HepG2 (cell line): ENCODE measurements around the gene PTCRA. TPM values are rescaled to one million over a fixed set of nuclear protein-coding genes. Genes with fewer than 3 reads are reported as not detected.

Experiments
- ATAC-seq: fragments of 200-7000 bp; cut with Tn5 transposase; 3 replicates; pipeline ENCODE4 v1.9.1; 2020; ENCODE audit warnings: mild to moderate bottlenecking, moderate library complexity
- BruUV-seq: library from RNA; stranded (reverse); fragments of 400-500 nt; replicated peaks from 2 replicates; lab custom pipeline; 2021; lab: Mats Ljungman, UMichigan
- CTCF ChIA-PET: fragments of 300-600 bp; formaldehyde crosslinking; extraction: SDS; loops from one replicate; lab custom pipeline; 2021; ENCODE audit warnings: low total read pairs, inconsistent platforms, low intra/inter-chr PET ratio; lab: Yijun Ruan, JAX
- POLR2A ChIA-PET: fragments of 350-600 bp; sonication (Branson Sonifier 250); formaldehyde crosslinking; loops from one replicate; lab custom pipeline; 2020; ENCODE audit warnings: antibody characterized with exemption, inconsistent platforms; lab: Yijun Ruan, JAX
- DNase-seq: peaks from one replicate; pipeline ENCODE4 v3.0.0-alpha.2; 2015; ENCODE audit warnings: low spot score
- FAIRE-seq: peaks from 3 replicates; lab custom pipeline; 2011; peaks lifted over from hg19 to GRCh38; lab: Jason Lieb, UNC
- H2AFZ ChIP-seq: one replicate; pipeline ENCODE4 v1.6.1; 2011; ENCODE audit warnings: low read length, inconsistent platforms
- H3K27ac ChIP-seq: fragments of 300-600 bp; 3 replicates; pipeline ENCODE4 v1.8.0; 2011; ENCODE audit warnings: mixed run types, mild to moderate bottlenecking, mixed read lengths, low read length, inconsistent platforms; ENCODE audit not compliant: insufficient read depth; ENCODE audit errors: extremely low read length
- H3K27me3 ChIP-seq, 2 experiments: fragments of 200-600 bp in 1 of 2; 2 replicates in 1 of 2; 3 replicates in 1 of 2; pipeline versions ENCODE4 v1.6.0 to v1.8.0; 2011; ENCODE audit warnings: low read length in 2 of 2, mild to moderate bottlenecking in 2 of 2, moderate library complexity in 2 of 2, inconsistent platforms in 1 of 2; ENCODE audit not compliant: insufficient read depth in 2 of 2, control insufficient read depth in 1 of 2
- H3K36me3 ChIP-seq, 2 experiments: fragments of 200-600 bp in 1 of 2; replicated peaks in 1 of 2; 2 replicates in 1 of 2; 3 replicates in 1 of 2; pipeline versions ENCODE4 v1.5.1 to v1.8.0; 2011; ENCODE audit warnings: low read length in 2 of 2, inconsistent platforms in 1 of 2; ENCODE audit not compliant: insufficient read depth in 2 of 2, control insufficient read depth in 1 of 2
- H3K4me1 ChIP-seq: 2 replicates; pipeline ENCODE4 v1.5.1; 2012; ENCODE audit warnings: low read length, inconsistent platforms; ENCODE audit not compliant: insufficient read depth
- H3K4me2 ChIP-seq: 2 replicates; pipeline ENCODE4 v1.6.0; 2011; ENCODE audit warnings: low read depth, low read length, inconsistent platforms
- H3K4me3 ChIP-seq, 3 experiments: fragments of 200-600 bp in 1 of 3; sonication (generic), shearing (Covaris generic) in 1 of 3; replicated peaks in 1 of 3; 2 replicates each; pipeline ENCODE4 v1.5.1; 2011 to 2016; ENCODE audit warnings: low read length in 3 of 3, inconsistent platforms in 2 of 3, low read depth in 2 of 3, mild to moderate bottlenecking in 2 of 3, control low read depth in 1 of 3, mixed read lengths in 1 of 3; ENCODE audit not compliant: insufficient read depth in 1 of 3
- H3K79me2 ChIP-seq: one replicate; pipeline ENCODE4 v1.6.1; 2011; ENCODE audit warnings: low read length, inconsistent platforms; ENCODE audit not compliant: insufficient read depth
- H3K9ac ChIP-seq: 2 replicates; pipeline ENCODE4 v1.6.0; 2011; ENCODE audit warnings: mild to moderate bottlenecking, low read depth, low read length, inconsistent platforms; ENCODE audit not compliant: insufficient read depth
- H3K9me3 ChIP-seq: 2 replicates; pipeline ENCODE4 v1.5.1; 2012; ENCODE audit warnings: mild to moderate bottlenecking, low read length
- H4K20me1 ChIP-seq: 2 replicates; pipeline ENCODE4 v1.6.0; 2011; ENCODE audit warnings: inconsistent platforms, mild to moderate bottlenecking, low read length, moderate library complexity; ENCODE audit not compliant: insufficient read depth
- AKAP8 ChIP-seq: sonication (generic); formaldehyde crosslinking; IDR thresholded peaks from 2 replicates; pipeline ENCODE4 v1.5.1; 2020; ENCODE audit warnings: mild to moderate bottlenecking, missing genetic modification reagents
- ASH2L ChIP-seq: fragments of 300-600, 200-600 bp; sonication (generic); IDR thresholded peaks from 2 replicates; pipeline ENCODE4 v1.7.0; 2017; ENCODE audit warnings: low read depth, mild to moderate bottlenecking, moderate library complexity, mixed read lengths, low read length; ENCODE audit not compliant: insufficient read length
- BCL6 ChIP-seq: IDR thresholded peaks from 2 replicates; pipeline ENCODE4 v1.6.1; 2016; ENCODE audit warnings: missing genetic modification reagents, missing compliant biosample characterization
- ELF3 ChIP-seq: IDR thresholded peaks from 2 replicates; pipeline ENCODE4 v1.6.1; 2016; ENCODE audit warnings: missing genetic modification reagents, missing compliant biosample characterization
- ETV6 ChIP-seq: sonication (generic); formaldehyde crosslinking; conservative IDR thresholded peaks from 2 replicates; pipeline ENCODE4 v1.4.0; 2020; ENCODE audit warnings: missing genetic modification reagents
- HNF1B ChIP-seq: sonication (generic); formaldehyde crosslinking; IDR thresholded peaks from 2 replicates; pipeline ENCODE4 v1.5.1; 2020; ENCODE audit warnings: mild to moderate bottlenecking, moderate library complexity, missing genetic modification reagents
- ISL2 ChIP-seq: sonication (generic); formaldehyde crosslinking; IDR thresholded peaks from 2 replicates; pipeline ENCODE4 v1.5.0; 2020; ENCODE audit warnings: missing genetic modification reagents
- MEIS1 ChIP-seq: sonication (generic); formaldehyde crosslinking; IDR thresholded peaks from 2 replicates; pipeline ENCODE4 v1.9.0; 2021; ENCODE audit warnings: mild to moderate bottlenecking, missing genetic modification reagents, moderate library complexity, borderline replicate concordance
- NR2F6 ChIP-seq, 2 experiments: IDR thresholded peaks; 2 replicates each; pipeline ENCODE4 v1.6.1; 2016; ENCODE audit warnings: antibody characterized with exemption in 1 of 2, mild to moderate bottlenecking in 1 of 2
- REPIN1 ChIP-seq: sonication (generic); formaldehyde crosslinking; IDR thresholded peaks from 2 replicates; pipeline ENCODE4 v1.8.0; 2022; ENCODE audit warnings: missing genetic modification reagents, low read depth, mild to moderate bottlenecking, borderline replicate concordance
- SIN3A ChIP-seq: IDR thresholded peaks from 2 replicates; pipeline ENCODE4 v1.6.1; 2011; ENCODE audit warnings: low read depth, mild to moderate bottlenecking, control low read depth, low read length, borderline replicate concordance
- SMC3 ChIP-seq: IDR thresholded peaks from 2 replicates; pipeline ENCODE4 v1.6.1; 2011; ENCODE audit warnings: low read length, improper control_type of control experiment
- ZBTB44 ChIP-seq: sonication (generic); formaldehyde crosslinking; IDR thresholded peaks from 2 replicates; pipeline ENCODE4 v1.4.0; 2020; ENCODE audit warnings: missing genetic modification reagents
- ZMAT3 ChIP-seq: sonication (generic); formaldehyde crosslinking; conservative IDR thresholded peaks from 2 replicates; pipeline ENCODE4 v1.7.0; 2021; ENCODE audit warnings: missing genetic modification reagents
- ZNF441 ChIP-seq: sonication (generic); formaldehyde crosslinking; IDR thresholded peaks from 2 replicates; pipeline ENCODE4 v1.7.0; 2021; ENCODE audit warnings: missing genetic modification reagents, borderline replicate concordance
- ZNF629 ChIP-seq: sonication (generic); formaldehyde crosslinking; conservative IDR thresholded peaks from 2 replicates; pipeline ENCODE4 v1.5.0; 2020; ENCODE audit warnings: missing genetic modification reagents
- ZNF644 ChIP-seq: IDR thresholded peaks from 2 replicates; pipeline ENCODE4 v1.6.1; 2016; ENCODE audit warnings: low read depth
- ZNF724P ChIP-seq: sonication (generic); formaldehyde crosslinking; IDR thresholded peaks from 2 replicates; pipeline ENCODE4 v1.8.0; 2022; ENCODE audit warnings: missing genetic modification reagents, borderline replicate concordance
- ZSCAN31 ChIP-seq: sonication (generic); formaldehyde crosslinking; IDR thresholded peaks from 2 replicates; pipeline ENCODE4 v1.5.0; 2020; ENCODE audit warnings: low read depth, mild to moderate bottlenecking, missing genetic modification reagents
- WGBS: methylation state at CpG from one replicate; pipeline ENCODE4 v1.1.6; 2017; ENCODE audit warnings: low lambda C conversion rate; 5-methylcytosine and 5-hydroxymethylcytosine counted together
- in situ Hi-C: cut with HindIII; loops from 2 replicates; pipeline ENCODE4 v1.10.0; 2017; ENCODE audit warnings: low pct_unique_long_range_greater_than_20kb; ENCODE audit not compliant: extremely low pct_ligation_motif_present
- intact Hi-C: fragments of 100-400 bp; cut with micrococcal nuclease; formaldehyde crosslinking; loops from one replicate; pipeline ENCODE4 v1.10.0; 2022; ENCODE audit not compliant: unreplicated experiment
- polyA plus RNA-seq, 8 experiments: library from polyadenylated mRNA; depleted of rRNA in 3 of 8; stranded (reverse) in 7 of 8; unstranded in 1 of 8; fragments of >200 nt; fragmentation: Illumina TruSeq in 4 of 8; extraction: Trizol in 4 of 8; gene quantifications; 2 replicates each; pipeline versions ENCODE4 v1.2.1 to v1.2.3, GENCODE V29; 2011 to 2016; ENCODE audit warnings: low read depth in 4 of 8, missing spikeins in 1 of 8, mixed read lengths in 1 of 8; ENCODE audit not compliant: insufficient read depth in 1 of 8
- total RNA-seq, 5 experiments: library from RNA; depleted of rRNA; stranded (reverse); fragments of >200 nt; fragmentation: Illumina TruSeq; extraction: Trizol; gene quantifications; 2 replicates each; pipeline ENCODE4 v1.2.3, GENCODE V29; 2016; ENCODE audit warnings: low read depth in 1 of 5
- TF ChIP-seq, protein P1 (sequence below): sonication (generic); formaldehyde crosslinking; IDR thresholded peaks from 2 replicates; pipeline ENCODE4 v1.5.0; 2020; ENCODE audit warnings: missing genetic modification reagents, mild to moderate bottlenecking, borderline replicate concordance

PTCRA gene
- total and polyA plus RNA-seq, 2 of the 13 experiments (the other 11 are each of a cell fraction or from before 2014, with no cell fraction given), result not detected

DNA sequence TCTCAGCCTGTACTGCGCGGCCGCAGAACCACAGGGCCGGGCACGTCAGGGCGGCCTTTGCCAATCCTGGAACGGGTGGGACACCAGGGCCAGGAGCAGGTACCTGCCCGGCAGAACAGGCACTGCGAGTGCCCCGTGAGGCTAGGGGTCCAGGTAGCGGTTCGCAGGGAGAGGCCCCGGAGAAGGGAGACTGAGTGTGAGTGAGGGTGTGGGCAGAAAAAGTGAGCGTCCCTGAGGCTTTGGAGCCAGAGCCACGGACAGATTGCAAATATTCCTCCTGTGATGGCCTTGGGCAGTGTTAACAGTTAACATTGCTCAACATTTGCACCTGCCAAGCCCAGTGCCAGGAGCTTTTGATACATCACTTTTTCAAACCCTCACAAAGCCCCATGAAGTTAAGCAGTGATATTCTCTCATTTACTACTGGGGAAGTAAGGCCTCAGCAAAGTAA is 45.2 kb downstream of the PTCRA start (continued):
- TF ChIP-seq ZMAT3 (CRISPR knock-in tag), result 0 out of 2 replicates have a peak, but pooled peaks have one; percentile 2
- 0 out of 2 replicates have a peak, but pooled peaks have one; percentile 78 for TF ChIP-seq ZNF724P (CRISPR knock-in tag)

GRCh38 chr6:42962096-42962495 is 46.2 kb downstream of the PTCRA start:
- 91% methylated on average over 12 of the region's 12 CpGs for WGBS
- Histone ChIP-seq H3K27me3 (no peaks in the 10 kb centered on the region; a peak in 1 of 5 replicates), H3K4me3 (no peak overlapping the region), H3K27ac (no peak overlapping the region), H2AFZ (no peak overlapping the region), H4K20me1 (no peaks in the 10 kb centered on the region), H3K36me3 (0 out of 5 replicates have a peak, but pooled peaks cover 0 to 1% of the 10 kb centered on the region in 2 experiments), H3K9ac (no peak overlapping the region), H3K4me1 (peaks cover 33% of the 10 kb centered on the region), H3K79me2 (no peaks in the 10 kb centered on the region), H3K9me3 (no peaks in the 10 kb centered on the region), H3K4me2 (no peak overlapping the region)
- in situ Hi-C loops (no loop called here), intact Hi-C loops (loop anchor here (5.0 kb wide), 1 partner anchor 50 kb away; the partner anchor contains the start of genes KLHDC3 and MEA1)
- no peak for FAIRE-seq
- ATAC-seq, result no peak
- ChIA-PET CTCF (no interaction called here), POLR2A (interaction anchor here (0.7 to 4.3 kb wide), 3 partner anchors 23 to 213 kb away, joined by 3 to 36 read pairs (median 13); partner anchors contain the start of gene CNPY3)
- no TSS peak for BruUV-seq
- no peak for DNase-seq
- TF ChIP-seq ASH2L (no peak), ZNF629 (CRISPR knock-in tag) (no peak), ZBTB44 (CRISPR knock-in tag) (no peak), ELF3 (no peak), NR2F6 (IDR thresholded peaks at IDR 0.05) (no peak), NR2F6 (CRISPR knock-in tag; IDR thresholded peaks at IDR 0.05) (no peak), SIN3A (no peak), MEIS1 (no peak), BCL6 (CRISPR knock-in tag) (no peak), ZNF441 (no peak), ETV6 (CRISPR knock-in tag) (no peak), SMC3 (no peak), HNF1B (CRISPR knock-in tag) (no peak), ZNF644 (no peak), REPIN1 (CRISPR knock-in tag) (no peak), ISL2 (no peak), ZSCAN31 (CRISPR knock-in tag) (no peak), AKAP8 (CRISPR knock-in tag) (no peak)
- TF ChIP-seq, protein P1, sequence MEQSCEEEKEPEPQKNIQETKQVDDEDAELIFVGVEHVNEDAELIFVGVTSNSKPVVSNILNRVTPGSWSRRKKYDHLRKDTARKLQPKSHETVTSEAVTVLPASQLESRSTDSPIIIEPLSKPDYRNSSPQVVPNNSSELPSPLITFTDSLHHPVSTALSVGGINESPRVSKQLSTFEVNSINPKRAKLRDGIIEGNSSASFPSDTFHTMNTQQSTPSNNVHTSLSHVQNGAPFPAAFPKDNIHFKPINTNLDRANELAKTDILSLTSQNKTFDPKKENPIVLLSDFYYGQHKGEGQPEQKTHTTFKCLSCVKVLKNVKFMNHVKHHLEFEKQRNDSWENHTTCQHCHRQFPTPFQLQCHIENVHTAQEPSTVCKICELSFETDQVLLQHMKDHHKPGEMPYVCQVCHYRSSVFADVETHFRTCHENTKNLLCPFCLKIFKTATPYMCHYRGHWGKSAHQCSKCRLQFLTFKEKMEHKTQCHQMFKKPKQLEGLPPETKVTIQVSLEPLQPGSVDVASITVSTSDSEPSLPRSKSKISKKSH, result no peak
